B cell (primary cell): Measurements from ENCODE around the gene CRAT. TPM values are rescaled to one million over a fixed set of nuclear protein-coding genes. Genes with fewer than 3 reads are reported as not detected.
A peak's percentile ranks its signal among the peaks of the same experiment; 100 is the strongest.

Source experiments
- ATAC-seq: fragments of 200-7000 bp; cut with Tn5 transposase; one replicate; pipeline ENCODE4 v1.10.0; 2021; ENCODE audit warnings: low read depth, mild to moderate bottlenecking, moderate number of reproducible peaks, moderate library complexity
- CTCF ChIA-PET: fragments of 350-600 bp; sonication (Branson Sonifier 250); formaldehyde crosslinking; loops from one replicate; lab custom pipeline; 2021; ENCODE audit warnings: antibody characterized with exemption, inconsistent platforms; lab: Charles Lee
- POLR2A ChIA-PET: fragments of 350-600 bp; sonication (Branson Sonifier 250); formaldehyde crosslinking; loops from one replicate; lab custom pipeline; 2021; ENCODE audit warnings: antibody characterized with exemption; lab: Charles Lee
- DNase-seq: peaks from one replicate; pipeline ENCODE4 v3.0.0; 2013
- H2AFZ ChIP-seq: 2 replicates; pipeline ENCODE4 v1.6.1; 2012; ENCODE audit warnings: mild to moderate bottlenecking, low read depth, low read length; ENCODE audit not compliant: insufficient read depth, poor library complexity, severe bottlenecking
- H3K27ac ChIP-seq, 2 donors: 1 replicate in 1 of 2; 2 replicates in 1 of 2; pipeline ENCODE4 v1.5.1; 2012 to 2013; ENCODE audit warnings: low read length in 2 of 2, mild to moderate bottlenecking in 2 of 2, moderate library complexity in 1 of 2
- H3K27me3 ChIP-seq, 4 experiments: fragments of 200-600 bp in 1 of 4; sonication (generic) in 1 of 4; replicated peaks in 1 of 4; 1 replicate in 2 of 4; 2 replicates in 2 of 4; pipeline versions ENCODE4 v1.6.1 to v1.7.0; 2013 to 2016; ENCODE audit warnings: low read length in 3 of 4, mild to moderate bottlenecking in 2 of 4, mixed read lengths in 1 of 4, moderate library complexity in 1 of 4; ENCODE audit not compliant: insufficient read depth in 4 of 4, control insufficient read depth in 3 of 4; ENCODE audit errors: control extremely low read depth in 1 of 4
- H3K36me3 ChIP-seq, 2 experiments: replicated peaks in 1 of 2; 1 replicate in 1 of 2; 2 replicates in 1 of 2; pipeline versions ENCODE4 v1.6.1 to v1.7.1; 2013; ENCODE audit warnings: low read length in 1 of 2; ENCODE audit not compliant: insufficient read depth in 2 of 2, control insufficient read depth in 1 of 2; ENCODE audit errors: control extremely low read depth in 1 of 2, extremely low read depth in 1 of 2
- H3K4me1 ChIP-seq, 2 donors: fragments of 200-600 bp in 1 of 2; sonication (generic) in 1 of 2; 1 replicate in 1 of 2; 2 replicates in 1 of 2; pipeline versions ENCODE4 v1.5.1 to v1.6.1; 2013 to 2017; ENCODE audit warnings: low read length in 2 of 2; ENCODE audit not compliant: control insufficient read depth in 2 of 2, insufficient read depth in 2 of 2
- H3K4me2 ChIP-seq: replicated peaks from 2 replicates; pipeline ENCODE3; 2012; ENCODE audit warnings: mild to moderate bottlenecking, low read depth, low read length; ENCODE audit not compliant: poor library complexity, severe bottlenecking
- H3K4me3 ChIP-seq, 5 experiments: fragments of 200-600 bp in 1 of 5; sonication (generic) in 1 of 5; 1 replicate in 3 of 5; 2 replicates in 2 of 5; pipeline versions ENCODE4 v1.5.1 to v1.7.0; 2011 to 2016; ENCODE audit warnings: low read length in 4 of 5, mild to moderate bottlenecking in 4 of 5, low read depth in 2 of 5, control low read depth in 1 of 5, moderate library complexity in 1 of 5; ENCODE audit not compliant: insufficient read depth in 1 of 5; ENCODE audit errors: control extremely low read depth in 1 of 5, extremely low read depth in 1 of 5
- H3K79me2 ChIP-seq: fragments of 200-600 bp; sonication (generic); one replicate; pipeline ENCODE4 v1.6.0; 2016; ENCODE audit warnings: low read length; ENCODE audit not compliant: control insufficient read depth, insufficient read depth
- H3K9ac ChIP-seq: fragments of 200-600 bp; sonication (generic); 2 replicates; pipeline ENCODE4 v1.6.1; 2017; ENCODE audit warnings: mild to moderate bottlenecking, low read length, moderate library complexity
- H3K9me3 ChIP-seq, 3 donors: one replicate each; pipeline versions ENCODE4 v1.6.1 to v1.7.1; 2013; ENCODE audit warnings: low read length in 2 of 3; ENCODE audit not compliant: control insufficient read depth in 2 of 3, insufficient read depth in 1 of 3; ENCODE audit errors: control extremely low read depth in 1 of 3
- H4K20me1 ChIP-seq: 2 replicates; pipeline ENCODE4 v1.6.0; 2012; ENCODE audit warnings: mild to moderate bottlenecking, low read length; ENCODE audit not compliant: insufficient read depth, control insufficient read depth, poor library complexity, severe bottlenecking
- H3K27ac Mint-ChIP-seq: one replicate; pipeline ENCODE4 v1.8.0; 2021; ENCODE audit warnings: mixed read lengths
- H3K27me3 Mint-ChIP-seq: one replicate; pipeline ENCODE4 v1.8.0; 2021; ENCODE audit warnings: mixed read lengths
- H3K4me1 Mint-ChIP-seq: one replicate; pipeline ENCODE4 v1.8.0; 2021; ENCODE audit warnings: mixed read lengths
- H3K4me3 Mint-ChIP-seq: one replicate; pipeline ENCODE4 v1.8.0; 2021; ENCODE audit warnings: mixed read lengths
- H3K9me3 Mint-ChIP-seq: one replicate; pipeline ENCODE4 v1.8.0; 2022; ENCODE audit warnings: mixed read lengths; ENCODE audit not compliant: insufficient read depth
- CTCF ChIP-seq: fragments of 200-600 bp; IDR thresholded peaks from one replicate; pipeline ENCODE4 v1.8.0; 2022; ENCODE audit warnings: antibody characterized with exemption, mild to moderate bottlenecking
- EZH2 ChIP-seq: IDR thresholded peaks from 2 replicates; pipeline ENCODE4 v1.6.1; 2012; ENCODE audit warnings: borderline replicate concordance, low read depth, mild to moderate bottlenecking, moderate library complexity, low read length; ENCODE audit not compliant: insufficient read depth, poor library complexity, severe bottlenecking
- WGBS: methylation state at CpG from one replicate; pipeline ENCODE4 v1.1.5; 2013; ENCODE audit warnings: missing lambda C conversion rate; ENCODE audit not compliant: insufficient coverage; 5-methylcytosine and 5-hydroxymethylcytosine counted together
- intact Hi-C: fragments of 100-400 bp; cut with micrococcal nuclease; formaldehyde crosslinking; loops from one replicate; pipeline ENCODE4 v1.10.0; 2022
- polyA plus RNA-seq: library from polyadenylated mRNA; depleted of rRNA; stranded (reverse); fragments of >200 nt; gene quantifications from 2 replicates; pipeline ENCODE4 v1.2.3, GENCODE V29; 2012
- total RNA-seq, 2 donors: library from RNA; stranded (reverse); fragments of 120-200 nt in 1 of 2; gene quantifications; 1 replicate in 1 of 2; 2 replicates in 1 of 2; pipeline versions ENCODE4 v1.2.3 to v1.2.4, GENCODE V29; 2013 to 2022

CRAT gene
- total and polyA plus RNA-seq, 2 donors (not counting 1 experiment from before 2014, with no cell fraction given), result 8.0 to 14.1 TPM

- Histone ChIP-seq H3K27ac (peak overlapping the region; percentile 97 to 100), H4K20me1 (peaks cover 8% of the 10 kb centered on the region), H2AFZ (peak overlapping the region; percentile 79), H3K79me2 (peaks cover 29% of the 10 kb centered on the region), H3K4me1 (peaks cover 43 to 50% of the 10 kb centered on the region in 2 donors), H3K9ac (peak overlapping the region; percentile 66), H3K36me3 (peaks cover 0 to 45% of the 10 kb centered on the region in 2 experiments), H3K9me3 (no peaks in the 10 kb centered on the region), H3K4me2 (peak overlapping the region; percentile 94), H3K27me3 (no peaks in the 10 kb centered on the region), H3K4me3 (peak overlapping the region; percentile 43 to 64 (median 57))
- DNase-seq (peak; percentile 95), ATAC-seq (peak; percentile 83)
- ChIA-PET POLR2A (interaction anchor here (0.5 to 2.6 kb wide), 14 partner anchors 8 to 644 kb away, joined by 3 to 22 read pairs (median 6); partner anchors contain the start of genes CRAT, IER5L, NTMT1 and PTPA), CTCF (interaction anchor here (0.5 to 18.9 kb wide), 30 partner anchors 9 to 988 kb away, joined by 3 to 382 read pairs (median 4); partner anchors contain the start of genes C9orf50, CRAT, IER5L and NTMT1)
- TF ChIP-seq CTCF (no peak), EZH2 (no peak)
- Mint-ChIP-seq H3K9me3 (no peaks in the 10 kb centered on the region), H3K4me3 (peak overlapping the region; percentile 90), H3K27ac (peak overlapping the region; percentile 94), H3K4me1 (peaks cover 47% of the 10 kb centered on the region), H3K27me3 (no peaks in the 10 kb centered on the region)
- intact Hi-C loops, result loop anchor here (1.0 to 2.0 kb wide), 11 partner anchors 29 to 749 kb away; partner anchors contain the start of genes ASB6, DOLPP1, IER5L and NTMT1
- 0% methylated on average over 9 of the region's 11 CpGs for WGBS
These were observed 29.4 kb upstream of the CRAT start for GRCh38 chr9:129139993-129140396.
